GM21360 (cell line): ENCODE results near the gene PRDM5.

ENCODE experiments used
- ATAC-seq: cut with Tn5 transposase; IDR thresholded peaks from one replicate; pipeline ENCODE4 v1.9.1; 2021; ENCODE audit warnings: mild to moderate bottlenecking, moderate library complexity; ENCODE audit not compliant: unreplicated experiment

The PRDM5 gene

DNA sequence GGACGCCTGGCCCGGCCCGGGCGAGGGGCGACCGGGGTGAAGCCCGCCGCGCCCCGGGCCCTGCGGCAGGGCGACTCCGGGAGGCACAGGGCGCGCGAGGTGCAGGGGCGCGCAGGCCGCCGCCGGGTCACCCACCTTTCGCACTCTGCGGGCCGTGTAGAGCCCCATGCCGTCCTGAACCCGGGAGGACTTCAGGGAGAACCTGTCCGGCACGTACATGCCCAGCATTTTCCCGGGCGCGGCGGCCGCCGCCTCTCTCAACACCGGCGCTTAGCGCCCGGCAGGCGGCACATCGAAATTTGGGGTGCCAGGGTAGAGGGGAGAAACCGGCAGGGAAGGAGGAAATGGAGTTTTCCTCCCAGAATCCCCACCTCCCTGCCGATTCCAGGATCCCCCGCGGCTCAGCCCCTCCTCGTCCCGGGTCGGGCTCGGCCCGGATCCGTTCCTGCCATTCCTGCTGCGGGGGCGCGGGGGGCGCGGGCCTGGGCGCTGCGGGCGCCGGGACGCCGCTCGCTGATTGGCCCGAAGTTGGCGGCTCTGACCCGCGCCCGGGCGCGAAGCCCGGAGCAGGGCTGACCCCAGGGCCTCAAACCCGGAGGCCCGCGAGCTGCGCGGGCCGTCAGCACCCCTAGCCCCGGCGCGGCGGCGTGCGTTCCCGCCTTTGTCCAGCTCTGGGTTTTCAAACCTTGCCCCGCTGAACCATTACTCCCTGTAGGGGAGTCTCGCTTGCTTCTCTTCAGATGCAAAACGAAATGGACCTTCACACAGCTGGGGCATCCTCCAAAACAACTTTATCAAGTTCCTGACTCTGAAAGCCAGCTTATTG is at the start of gene PRDM5:
PRDM5 (minus strand) TSS at position 346 of the 826 bp plus-strand sequence; CDS start at position 228, 118 bp downstream.
- no peak for ATAC-seq

DNA sequence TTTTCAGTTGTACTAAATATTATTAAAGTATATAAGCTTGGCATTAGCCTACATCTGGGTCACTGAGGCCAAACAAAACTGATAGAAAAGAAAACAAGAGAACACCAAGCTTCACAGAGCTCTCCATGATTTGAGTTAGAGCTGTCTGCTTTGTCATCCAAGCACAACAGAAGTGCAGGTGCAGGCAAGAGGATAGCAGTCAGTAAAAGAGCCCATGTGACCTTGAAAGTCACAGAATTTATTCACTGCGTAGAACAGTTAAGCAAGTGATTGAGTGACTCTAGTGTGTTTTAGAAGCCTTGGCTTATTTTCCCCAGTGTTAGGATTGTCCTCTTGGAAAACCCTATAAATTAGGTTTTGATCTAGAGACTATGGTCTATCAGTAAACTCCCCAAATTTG is 49.4 kb upstream of the PRDM5 start:
- no peak for ATAC-seq

DNA sequence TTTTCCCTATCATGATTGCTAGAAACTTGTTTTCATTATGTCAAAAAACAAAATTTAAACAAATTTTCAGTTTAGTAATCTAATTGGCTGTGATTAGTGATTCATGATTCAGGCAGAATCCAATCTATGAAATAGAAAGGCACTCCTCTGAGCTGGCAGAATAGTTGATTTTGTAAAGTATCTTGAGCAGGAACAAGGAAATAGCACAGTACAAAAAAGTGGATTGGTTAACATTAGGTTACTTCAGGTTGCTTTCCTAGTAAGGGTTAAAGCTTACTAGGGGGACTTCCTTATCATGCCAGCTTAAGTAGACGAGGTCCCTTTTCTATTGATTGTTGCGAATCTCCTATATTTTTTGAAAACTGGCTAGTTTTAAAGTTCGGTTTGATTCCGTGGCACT is 43.4 kb upstream of the PRDM5 start:
- no peak for ATAC-seq

DNA sequence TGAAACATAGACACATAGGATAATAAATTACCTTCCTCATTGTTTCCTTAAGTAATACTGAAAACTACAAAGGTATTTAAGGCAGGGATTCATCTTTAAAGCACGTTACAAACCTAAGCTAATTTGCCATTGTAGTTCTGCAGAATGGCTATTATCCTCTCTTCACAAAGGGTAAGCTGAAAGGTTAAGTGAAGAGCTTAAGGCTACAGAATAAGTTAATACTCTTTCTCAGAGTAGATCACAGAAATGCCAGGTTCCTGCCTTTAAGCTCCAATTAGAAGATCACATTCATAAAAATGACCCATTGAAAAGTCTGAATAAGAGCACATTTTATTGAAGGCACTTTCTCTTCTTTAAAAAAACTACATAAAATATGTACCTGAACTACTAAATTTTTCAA is 42.1 kb upstream of the PRDM5 start:
- ATAC-seq = no peak

DNA sequence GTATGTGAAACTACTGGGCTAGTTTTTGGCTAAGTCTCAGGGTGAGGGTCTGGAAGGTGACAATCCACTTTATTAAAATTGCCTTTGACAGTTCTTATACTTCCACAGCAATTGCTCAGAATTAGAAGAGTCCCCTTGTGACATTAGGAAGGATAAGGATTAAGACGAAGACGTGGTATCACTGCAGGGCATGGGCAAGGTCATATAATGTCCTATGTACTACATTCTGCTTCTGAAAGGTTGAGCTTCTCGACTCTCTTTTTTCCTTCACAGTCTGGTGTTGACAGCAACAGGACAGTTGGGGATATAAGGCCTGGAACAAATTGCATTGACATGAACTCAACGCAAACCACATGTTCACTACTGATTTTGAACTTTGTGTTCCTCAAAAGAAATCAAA is 40.9 kb upstream of the PRDM5 start:
- no peak for ATAC-seq

DNA sequence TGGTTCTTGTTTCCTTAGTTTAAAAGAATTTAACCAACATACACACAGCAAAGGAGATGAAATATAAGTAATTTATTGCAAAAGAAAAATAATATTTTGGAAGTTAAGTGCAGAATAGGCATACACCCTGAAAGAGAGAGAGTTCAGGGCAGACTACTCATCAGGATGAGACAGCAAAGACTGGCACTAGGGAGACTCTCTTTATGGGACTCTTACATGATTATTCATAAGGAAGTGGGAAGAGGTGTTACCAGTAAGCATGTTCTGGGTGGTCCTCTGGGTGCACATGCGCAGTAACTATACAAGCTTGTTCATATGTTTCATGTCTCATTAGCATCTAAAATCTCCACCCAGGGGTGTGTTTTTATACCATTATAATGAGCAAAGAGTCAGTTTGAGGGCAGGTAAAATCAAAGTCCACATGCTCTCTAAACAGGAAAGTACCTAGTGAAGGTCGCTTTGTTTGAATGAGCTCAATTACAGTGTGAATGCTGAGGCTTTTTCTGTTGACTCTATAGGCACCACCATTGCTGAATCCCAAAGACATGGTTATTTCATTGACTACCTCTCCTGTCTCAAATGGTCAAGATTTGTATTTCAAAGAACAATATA is 38.2 kb upstream of the PRDM5 start:
- no peak for ATAC-seq

DNA sequence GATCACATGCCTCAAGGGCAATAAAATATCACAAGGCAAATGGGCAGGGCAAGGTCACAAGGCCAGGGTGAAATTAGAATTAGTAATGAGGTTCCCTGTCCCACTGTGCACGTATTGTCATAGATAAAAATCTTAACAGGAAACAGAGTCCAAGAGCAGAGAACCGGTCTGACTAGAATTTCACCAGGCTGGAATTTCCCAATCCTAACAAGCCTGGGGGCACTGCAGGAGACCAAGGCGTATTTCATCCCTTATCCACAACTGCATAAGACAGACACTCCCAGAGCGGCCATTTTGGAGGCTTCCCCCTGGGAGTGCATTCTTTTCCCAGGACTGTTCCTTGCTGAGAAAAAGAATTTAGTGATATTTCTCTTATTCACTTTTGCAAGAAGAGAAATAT is 25.9 kb upstream of the PRDM5 start:
- ATAC-seq = no peak

DNA sequence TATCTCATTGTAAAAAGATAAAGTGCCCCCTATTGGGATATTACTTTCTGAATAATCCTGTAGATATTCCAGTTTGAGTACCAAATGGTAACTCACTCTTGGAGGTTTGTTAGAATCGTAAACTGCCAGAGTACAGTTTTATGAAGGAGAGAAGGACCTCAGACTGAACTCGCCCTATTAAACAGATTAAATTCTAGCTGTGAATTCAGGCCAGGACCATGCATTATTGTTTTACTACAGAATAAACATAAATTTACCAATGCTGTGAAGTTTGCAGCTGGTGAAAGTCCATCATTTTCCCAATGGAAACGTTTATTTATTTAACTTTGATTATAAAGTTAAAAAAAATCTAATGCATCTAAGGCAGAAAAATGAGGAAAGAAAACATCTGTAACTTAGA is 20.2 kb upstream of the PRDM5 start:
- no peak for ATAC-seq

DNA sequence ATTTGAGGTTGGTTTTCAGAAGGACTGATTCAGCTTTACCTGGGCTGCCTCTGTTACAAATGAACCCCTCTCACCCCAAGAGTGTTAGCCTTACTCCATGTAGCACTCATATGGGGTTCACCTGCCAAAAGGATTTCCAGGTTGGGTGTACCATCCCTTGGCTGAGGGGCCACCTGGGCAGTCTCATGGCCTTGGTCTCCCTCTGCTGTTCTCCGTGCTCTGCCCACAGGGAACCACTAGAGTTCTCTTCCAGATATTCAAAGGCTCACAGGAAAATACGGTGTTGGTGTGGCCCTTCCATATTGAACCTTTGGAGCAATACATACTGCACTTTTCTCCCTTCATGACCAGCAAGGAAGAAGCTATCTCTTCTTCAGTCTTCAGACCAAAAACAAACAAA is 18.0 kb upstream of the PRDM5 start:
- ATAC-seq = no peak

DNA sequence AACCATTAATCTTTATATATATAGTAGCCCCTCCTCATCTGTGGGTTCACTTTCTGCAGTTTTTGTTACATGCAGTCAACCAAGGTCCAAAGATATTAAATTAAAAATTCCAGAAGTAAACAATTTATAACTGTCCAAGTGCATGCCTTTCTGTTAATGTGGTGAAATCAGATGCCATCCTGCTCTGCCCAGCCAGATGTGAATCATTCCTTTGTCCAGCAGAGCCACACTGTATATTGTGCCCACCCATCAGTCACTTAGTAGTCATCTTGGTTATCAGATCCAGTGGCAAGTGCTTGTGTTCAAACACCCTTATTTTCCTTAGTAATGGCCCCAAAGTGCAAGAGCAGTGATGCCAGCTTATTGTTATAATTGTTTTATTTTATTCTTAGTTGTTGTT is 17.2 kb upstream of the PRDM5 start:
- ATAC-seq = no peak

DNA sequence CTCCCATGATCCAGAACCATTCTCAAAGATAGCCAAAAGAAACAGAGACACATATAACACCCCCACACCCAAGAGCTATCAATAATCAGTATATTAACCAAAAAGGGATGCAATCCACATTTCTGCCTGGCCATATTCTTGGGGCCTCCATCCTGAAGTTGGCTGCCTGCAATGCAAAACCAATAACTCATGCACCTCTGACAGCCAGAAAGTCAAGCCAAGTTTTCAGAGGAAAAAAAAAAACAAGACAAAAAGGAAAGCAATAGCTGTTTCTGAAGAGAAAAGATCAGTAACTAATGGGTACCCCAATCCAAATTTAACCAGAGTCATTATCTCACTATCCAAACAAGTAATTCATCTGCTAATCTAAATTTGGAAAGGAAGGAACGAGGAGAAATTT is 7.3 kb upstream of the PRDM5 start:
- no peak for ATAC-seq

DNA sequence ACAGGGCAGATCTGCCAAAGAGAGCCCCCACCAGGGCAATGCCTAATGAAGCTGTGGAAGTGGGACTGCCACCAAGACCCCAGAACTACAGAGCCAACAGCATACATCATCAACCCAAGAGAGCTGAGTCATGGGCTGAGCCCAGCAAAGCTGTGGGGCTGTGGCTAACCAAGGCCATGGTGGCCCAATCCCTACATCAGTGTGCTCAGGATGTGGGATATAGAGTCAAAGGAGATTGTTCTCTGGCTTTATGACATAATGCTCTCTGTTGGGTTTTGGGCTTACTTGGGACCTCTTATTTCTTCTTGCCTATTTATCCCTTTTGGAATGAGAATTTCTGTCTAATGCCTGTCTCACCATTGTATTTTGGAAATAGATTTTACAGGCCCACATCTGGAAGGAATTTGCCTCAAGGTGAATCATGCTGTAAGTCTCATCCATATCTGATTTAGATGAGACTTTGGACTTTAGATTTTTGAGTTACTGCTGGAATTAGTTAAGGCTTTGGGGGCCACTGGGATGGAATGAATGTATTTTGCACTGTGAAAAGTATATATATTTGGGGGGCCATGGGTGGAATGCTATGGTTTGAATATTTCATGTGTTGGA is 5.4 kb upstream of the PRDM5 start:
- ATAC-seq = no peak

DNA sequence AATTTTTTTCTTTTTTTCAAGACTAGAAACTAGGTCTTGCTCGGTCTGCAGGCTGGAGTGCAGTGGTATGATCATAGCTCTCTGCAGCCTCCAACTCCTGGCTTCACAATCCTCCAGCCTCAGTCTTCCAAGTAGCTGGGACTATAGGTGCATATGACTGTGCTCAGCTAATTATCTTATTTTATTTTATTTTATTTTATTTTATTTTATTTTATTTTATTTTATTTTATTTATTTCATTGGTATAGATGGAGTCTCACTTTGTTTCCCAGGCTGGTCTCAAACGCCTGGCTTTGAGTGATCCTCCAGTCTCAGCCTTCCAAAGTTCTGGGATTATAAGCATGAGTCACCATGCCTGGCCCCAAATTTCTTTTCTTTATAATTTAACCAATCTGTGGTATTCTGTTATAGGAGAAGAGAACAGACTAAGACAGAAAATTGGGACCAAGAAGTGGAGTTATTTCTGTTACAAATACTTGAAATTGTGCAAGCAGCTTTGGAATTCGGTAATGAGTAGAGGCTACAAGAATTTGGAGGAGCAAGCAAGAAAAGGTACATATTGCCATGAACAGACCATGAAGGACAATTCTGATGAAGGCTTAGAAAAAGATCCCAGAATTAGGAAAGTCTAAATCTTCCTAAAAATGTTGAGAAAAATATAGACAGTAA is 4.0 kb upstream of the PRDM5 start:
- ATAC-seq = no peak

DNA sequence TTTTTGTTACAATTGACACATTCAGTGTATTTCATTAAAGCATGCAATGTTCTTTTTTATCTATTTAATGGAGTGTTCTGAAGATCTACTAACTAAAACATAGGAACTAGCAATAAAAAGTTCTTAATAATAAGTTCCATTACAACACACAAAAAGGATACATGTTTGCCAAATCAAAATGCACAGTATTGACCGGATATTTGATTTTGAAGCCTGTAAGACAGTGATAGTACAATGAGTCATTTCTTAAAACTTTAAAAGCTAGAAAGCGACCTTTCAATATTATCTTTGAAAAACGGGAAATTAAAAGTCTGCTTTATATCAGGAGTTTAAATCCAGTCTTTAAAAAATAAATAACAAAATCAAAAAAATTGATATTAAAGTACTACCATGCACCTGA is 2.4 kb upstream of the PRDM5 start:
- no peak for ATAC-seq

DNA sequence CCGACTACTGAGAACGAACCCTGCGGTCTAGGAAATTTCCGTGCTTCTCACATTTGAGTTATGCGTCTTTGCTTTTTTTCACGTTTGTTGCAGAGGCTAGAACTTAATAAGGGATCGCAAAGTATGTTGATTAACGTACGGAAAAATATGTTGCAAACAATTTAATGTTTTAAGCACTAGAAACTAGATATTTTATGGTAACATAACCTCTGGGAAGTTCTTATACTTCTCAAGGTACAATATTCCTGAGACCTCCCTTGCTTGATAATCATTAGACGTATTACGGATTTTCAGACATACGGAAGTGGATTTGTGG is 639 bp upstream of the PRDM5 start:
- no peak for ATAC-seq

DNA sequence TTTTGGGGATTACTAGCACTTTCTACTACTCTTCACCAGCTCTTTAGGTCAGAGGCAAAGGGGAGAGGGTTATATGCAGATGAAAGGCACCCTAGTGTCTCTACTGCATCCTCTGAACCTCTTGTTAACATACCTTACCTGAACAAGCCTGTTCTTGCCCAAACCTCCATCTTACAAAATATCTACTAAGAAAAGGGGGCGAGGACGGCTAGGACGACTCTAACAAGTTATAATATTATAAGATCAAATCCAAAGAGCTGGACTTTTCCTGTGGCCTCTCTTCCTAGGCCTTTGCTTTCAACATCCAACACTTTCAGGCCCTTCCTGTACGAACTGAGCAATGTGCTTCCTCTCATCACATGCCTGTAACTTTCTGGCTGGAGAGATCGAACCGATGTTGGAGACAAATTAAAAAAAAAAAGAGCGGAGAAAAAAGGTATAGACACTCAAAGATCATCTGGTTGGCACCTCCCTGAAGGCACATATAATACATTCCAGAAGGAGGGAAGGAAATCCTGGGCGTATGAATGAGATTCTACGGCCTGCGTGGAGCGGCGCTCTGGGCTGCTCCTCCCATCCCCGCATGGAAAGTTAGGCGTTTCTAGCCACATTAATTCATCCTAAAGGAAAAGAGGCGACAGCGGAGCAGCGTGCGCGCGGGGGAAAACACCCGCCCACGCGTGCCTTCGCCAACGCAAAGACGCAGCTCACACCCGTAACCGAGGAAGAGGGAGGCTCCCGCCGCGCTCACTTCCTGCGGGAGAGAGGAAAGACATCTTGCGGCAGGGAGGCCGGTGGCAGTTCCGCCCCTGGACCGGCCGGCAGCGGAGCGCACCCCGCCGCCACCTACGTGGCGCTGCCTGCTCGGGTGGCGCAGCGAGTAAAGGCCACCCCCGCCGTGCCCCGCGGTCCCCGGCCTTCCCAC is 808 bp downstream of the PRDM5 start:
- no peak for ATAC-seq

DNA sequence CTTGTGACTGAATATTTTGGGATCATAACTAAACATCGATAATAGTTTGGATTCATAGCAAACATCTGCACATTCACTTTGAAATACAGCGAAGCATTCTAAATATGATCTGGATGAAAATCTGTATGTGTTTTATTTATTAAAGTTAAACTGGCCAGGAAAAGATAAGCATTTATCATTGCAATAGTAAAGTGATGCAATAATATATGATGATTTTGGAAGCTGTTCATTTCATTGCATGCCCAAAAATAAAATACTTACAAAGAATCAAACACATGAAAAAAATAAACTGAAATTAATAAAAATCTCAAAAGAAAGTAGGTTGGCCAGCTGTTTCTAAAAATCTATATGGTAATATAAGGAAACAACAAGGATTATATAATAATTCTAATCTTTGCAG is 1.9 kb downstream of the PRDM5 start:
- no peak for ATAC-seq

DNA sequence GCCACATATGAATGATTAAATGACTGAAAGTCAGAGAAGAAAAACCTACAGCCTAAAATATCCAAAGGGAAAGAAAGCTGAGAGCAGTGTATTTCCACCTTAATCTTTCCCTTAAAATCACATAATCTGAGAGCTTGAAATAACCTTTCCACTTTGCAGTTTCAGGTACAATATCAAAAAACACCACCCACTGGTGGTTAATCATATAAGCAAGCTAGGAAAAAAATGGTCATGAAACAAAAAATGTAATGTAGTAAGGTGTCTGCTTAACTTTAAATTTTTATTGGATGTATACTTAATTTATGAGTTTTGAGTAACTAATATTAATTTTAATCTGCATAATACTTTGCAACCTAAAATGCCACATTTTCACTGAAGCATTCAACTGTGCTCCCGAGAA is 3.2 kb downstream of the PRDM5 start:
- no peak for ATAC-seq

DNA sequence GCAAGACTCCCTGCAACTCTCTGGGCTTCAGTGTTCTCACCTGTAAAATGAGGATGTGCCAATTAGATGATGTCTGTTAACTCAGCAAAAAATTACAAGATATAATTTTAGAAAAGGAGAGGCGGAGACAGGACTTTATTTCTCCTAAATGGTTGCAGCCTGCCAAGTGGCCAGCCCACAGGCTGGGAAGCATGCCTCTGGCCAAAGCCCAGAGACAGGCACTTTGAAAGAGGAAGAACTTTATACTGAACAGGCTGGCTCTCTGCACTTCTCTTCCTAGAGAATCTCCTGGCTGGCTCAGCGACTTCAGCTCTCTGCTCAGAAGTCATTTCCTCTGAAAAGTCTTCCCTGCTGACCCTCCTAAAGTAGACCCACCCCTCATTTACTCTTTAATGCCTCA is 3.7 kb downstream of the PRDM5 start:
- no peak for ATAC-seq

DNA sequence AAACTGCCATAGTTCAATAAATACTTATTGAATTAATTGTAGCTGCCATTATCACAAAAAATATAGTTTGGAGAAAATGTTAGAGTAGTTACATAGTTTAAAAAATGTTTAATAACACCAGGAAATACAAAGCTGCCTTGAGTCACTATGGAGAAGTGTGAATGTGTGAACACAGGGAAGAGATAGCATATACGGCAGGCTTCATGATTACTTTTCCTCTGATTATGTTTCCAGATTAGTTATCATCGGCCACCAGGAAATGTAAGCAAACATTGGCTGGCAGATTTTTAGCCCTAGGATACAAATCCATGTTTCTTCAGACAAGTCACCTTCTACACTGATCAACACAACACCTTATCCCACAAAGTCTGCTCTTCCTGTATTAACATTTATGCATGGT is 4.4 kb downstream of the PRDM5 start:
- ATAC-seq = no peak

DNA sequence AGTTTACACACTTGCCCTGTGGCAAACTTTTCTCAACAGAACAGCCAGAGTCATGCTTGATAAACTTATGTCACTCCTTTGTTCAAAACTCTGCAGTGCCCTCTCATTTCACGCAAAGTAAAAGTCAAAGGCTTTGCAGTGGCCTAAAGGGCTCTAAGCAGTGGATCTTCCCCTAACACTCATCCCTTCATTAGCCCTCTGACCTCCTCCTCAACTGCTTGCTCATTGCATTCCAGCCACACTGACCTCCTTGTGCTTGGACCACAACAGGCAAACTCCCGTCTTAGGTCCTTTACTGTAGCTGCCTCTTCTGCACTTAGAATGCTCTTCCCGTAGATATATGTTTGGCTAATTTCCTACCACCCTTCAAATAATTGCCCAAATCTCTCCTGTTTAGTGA is 5.6 kb downstream of the PRDM5 start:
- ATAC-seq = no peak
